ENCODE results near the gene SUSD1.
A peak's percentile ranks its signal among the peaks of the same experiment; 100 is the strongest.
"Not testable (repeated sequence)": the region's sequence is repeated elsewhere in the genome, so short reads cannot be mapped to it uniquely, and the experiment has no call there.

SUSD1 gene

GRCh38 chr9:112173489-112174221, 1.4 kb downstream of the SUSD1 start:
- DNase-seq (ENCODE audit: low spot score) = no peak

GRCh38 chr9:112170968-112171367, 4.1 kb downstream of the SUSD1 start:
- DNase-seq (ENCODE audit: low spot score) = no peak

DNA sequence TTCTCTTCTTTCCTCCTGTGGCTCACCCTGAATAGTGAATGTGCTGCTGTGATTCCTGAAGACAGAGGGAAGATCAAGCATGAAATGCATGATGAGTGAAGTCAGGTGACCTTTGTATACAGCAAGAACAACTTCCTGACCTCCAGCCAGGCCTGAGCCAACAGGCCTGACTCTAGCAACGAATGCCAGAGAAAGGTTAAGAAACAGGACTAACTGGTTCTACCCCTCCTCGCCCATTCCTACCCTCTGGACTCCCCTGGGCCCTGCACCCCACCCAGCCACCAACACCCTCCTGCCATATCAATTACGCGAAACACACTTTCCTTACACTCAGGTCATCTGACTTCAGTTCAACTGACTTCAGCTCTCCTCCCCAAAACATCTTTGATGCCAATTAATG, 4.9 kb downstream of the SUSD1 start:
- no peak for DNase-seq (ENCODE audit: low spot score)

DNA sequence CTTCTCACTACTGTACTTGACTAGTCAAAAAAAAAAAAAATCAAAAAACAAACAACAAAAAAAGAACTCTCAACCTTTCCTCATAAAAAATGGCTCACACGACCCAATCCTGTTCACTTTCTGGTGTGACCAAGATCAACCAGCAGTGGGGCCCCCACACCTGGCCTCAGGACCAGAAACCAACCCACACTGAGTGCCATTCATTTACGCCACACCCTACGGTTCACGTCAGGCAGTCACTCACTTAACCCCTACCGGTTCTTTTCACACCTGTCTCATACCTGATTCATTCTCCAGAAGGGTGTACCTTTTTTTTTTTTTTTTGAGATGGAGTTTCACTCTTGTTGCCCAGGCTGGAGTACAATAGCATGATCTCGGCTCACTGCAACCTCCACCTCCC, 5.7 kb downstream of the SUSD1 start:
- no peak for DNase-seq (ENCODE audit: low spot score)

GRCh38 chr9:112168197-112168596, 6.9 kb downstream of the SUSD1 start:
- DNase-seq (ENCODE audit: low spot score) = no peak

- no peak for DNase-seq (ENCODE audit: low spot score)
Measured at GRCh38 chr9:112166176-112167140, 8.6 kb downstream of the SUSD1 start.

GRCh38 chr9:112162621-112163413, 12.3 kb downstream of the SUSD1 start:
- no peak for DNase-seq (ENCODE audit: low spot score)

- DNase-seq (ENCODE audit: low spot score) = no peak
Measured at GRCh38 chr9:112159781-112160180, 15.3 kb downstream of the SUSD1 start.

DNA sequence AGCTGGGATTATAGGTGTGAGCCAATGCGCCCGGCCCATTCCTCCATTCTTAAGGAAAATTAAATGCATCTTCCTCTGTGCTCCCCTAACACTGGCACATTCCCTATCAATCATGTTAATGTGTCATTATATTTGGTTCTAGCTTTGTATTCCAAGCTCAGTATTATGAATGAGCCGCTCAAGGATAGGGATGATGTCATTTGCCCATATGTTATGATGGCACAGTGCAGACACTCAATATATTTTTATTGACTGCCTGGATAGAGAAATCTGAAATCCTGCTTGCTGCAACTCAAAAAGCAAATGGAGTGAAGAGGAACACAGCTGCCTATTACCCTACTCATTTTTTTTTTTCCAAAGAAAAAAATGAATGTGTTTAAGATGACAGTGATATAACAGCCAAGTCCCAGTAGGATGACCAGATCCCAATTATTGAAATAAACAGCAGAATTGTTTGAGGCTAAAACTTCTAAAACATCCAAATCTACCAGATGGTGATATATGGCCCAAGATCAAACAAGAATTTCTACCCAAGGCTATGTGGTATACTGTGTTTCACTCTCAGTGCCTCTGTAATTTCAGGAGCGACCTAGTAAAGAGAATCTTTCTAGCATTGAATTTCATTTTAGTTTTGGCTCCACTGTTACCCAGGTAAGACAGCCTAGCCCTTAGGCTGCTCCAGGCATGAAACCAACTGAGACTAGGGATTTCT, 16.3 kb downstream of the SUSD1 start:
- no peak for DNase-seq (ENCODE audit: low spot score)

DNA sequence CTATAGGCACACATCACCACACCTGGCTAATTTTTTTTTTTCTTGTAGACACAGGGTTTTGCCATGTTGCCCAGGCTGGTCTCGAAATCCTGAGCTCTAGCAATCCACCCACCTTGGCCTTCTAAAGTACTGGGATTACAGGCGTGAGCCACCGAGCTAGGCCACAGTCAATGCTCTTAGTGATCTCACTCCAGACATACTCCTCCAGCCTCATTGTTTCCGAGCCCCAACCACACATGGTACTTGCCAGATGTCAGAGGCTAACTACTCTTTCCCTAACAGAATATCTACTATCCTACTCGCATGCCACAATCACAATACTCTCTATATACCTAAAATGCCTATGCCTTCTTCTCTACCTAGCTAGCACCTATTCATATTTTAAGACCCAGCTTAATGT, 17.1 kb downstream of the SUSD1 start:
- no peak for DNase-seq (ENCODE audit: low spot score)

DNA sequence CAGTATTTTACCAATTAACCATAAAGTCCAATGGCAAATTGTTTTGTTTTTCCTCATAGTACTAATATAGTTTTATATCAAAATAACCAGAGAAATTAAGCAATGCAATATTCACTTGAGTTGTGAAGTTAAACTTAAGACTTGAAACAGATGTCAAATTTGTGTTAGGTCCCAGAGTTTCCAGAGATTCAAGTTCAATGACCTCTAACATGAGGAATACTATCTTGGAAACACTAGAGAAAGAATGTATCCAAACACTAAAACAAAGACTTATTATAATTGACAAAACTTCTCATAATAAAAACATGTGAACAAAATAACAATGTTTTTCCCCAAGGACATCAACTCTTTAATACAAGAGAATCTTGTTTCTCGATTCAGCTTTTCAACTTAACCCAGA, 18.0 kb downstream of the SUSD1 start:
- no peak for DNase-seq (ENCODE audit: low spot score)

- DNase-seq (ENCODE audit: low spot score) = peak; percentile 21
Measured at GRCh38 chr9:112149211-112149610, 25.9 kb downstream of the SUSD1 start.

GRCh38 chr9:112145886-112146285, 29.2 kb downstream of the SUSD1 start:
- no peak for DNase-seq (ENCODE audit: low spot score)

GRCh38 chr9:112144807-112145206, 30.3 kb downstream of the SUSD1 start:
- DNase-seq (ENCODE audit: low spot score) = no peak

GRCh38 chr9:112142420-112142819, 32.7 kb downstream of the SUSD1 start:
- no peak for DNase-seq (ENCODE audit: low spot score)

DNA sequence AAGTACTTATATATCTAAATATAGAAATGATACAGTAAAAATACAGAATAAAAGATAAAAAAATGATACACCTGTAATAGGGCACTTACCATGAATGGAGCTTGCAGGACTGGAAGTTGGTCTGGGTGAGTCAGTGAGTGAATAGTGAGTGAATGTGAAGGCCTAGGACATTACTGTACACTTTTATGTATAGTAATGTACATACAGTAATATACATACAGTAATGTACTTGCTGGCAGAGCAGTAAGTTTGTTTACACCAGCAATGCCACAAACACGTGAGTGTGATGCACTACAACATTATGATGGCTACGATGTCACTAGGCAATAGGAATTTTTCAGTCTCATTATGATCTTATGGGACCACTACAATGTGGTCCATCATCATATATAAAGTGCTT, 34.2 kb downstream of the SUSD1 start:
- DNase-seq (ENCODE audit: low spot score) = no peak

- no peak for DNase-seq (ENCODE audit: low spot score)
Measured at GRCh38 chr9:112137066-112137465, 38.0 kb downstream of the SUSD1 start.

DNA sequence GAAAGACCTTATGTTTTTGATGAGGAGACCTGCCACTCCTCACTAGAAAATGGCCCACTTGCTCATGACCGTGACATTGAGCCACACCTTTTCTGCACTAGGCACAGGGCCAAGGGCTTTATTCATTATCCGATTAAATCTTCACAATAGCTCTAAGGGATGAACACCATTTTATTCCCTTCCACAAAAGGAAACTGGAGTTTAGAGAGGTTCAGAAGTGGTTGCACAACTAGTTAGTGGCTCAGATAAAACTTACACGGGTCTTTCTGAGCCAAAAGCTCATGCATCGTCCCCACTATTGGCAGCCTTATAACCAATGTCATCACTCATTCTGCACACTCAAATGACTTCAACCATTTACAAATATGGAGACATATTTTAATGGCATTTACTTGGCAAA, 39.4 kb downstream of the SUSD1 start:
- DNase-seq (ENCODE audit: low spot score) = no peak

DNA sequence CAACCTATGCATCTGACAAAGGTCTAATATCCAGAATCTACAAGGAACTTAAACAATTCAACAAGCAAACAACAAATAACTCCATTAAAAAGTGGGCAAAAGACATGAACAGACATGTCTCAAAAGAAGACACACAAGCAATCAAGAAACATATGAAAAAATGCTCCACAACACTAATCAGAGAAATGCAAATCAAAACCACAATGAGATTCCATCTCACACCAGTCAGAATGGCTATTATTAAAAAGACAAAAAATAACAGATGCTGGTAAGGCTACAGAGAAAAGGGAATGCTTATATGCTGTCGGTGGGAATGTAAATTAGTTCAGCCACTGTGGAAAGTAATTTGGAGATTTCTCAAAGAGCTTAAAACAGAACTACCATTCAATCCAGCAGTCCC, 41.3 kb downstream of the SUSD1 start:
- DNase-seq (ENCODE audit: low spot score) = not testable (repeated sequence)

- DNase-seq (ENCODE audit: low spot score) = no peak
Measured at GRCh38 chr9:112132356-112132755, 42.7 kb downstream of the SUSD1 start.

GRCh38 chr9:112130997-112131396, 44.1 kb downstream of the SUSD1 start:
- no peak for DNase-seq (ENCODE audit: low spot score)

- no peak for DNase-seq (ENCODE audit: low spot score)
Measured at GRCh38 chr9:112130347-112130746, 44.8 kb downstream of the SUSD1 start.

All from hematopoietic multipotent progenitor cell treated with erythropoietin and hydrocortisone succinate and interleukin-3 and kit ligand, for 17 days (in vitro differentiated cells).